Fibroblast of skin of back (primary cell): ENCODE data around the gene RNF182.
A peak's percentile ranks its signal among the peaks of the same experiment; 100 is the strongest.
"Not testable (repeated sequence)": the region's sequence is repeated elsewhere in the genome, so short reads cannot be mapped to it uniquely, and the experiment has no call there.

Experiments used
- DNase-seq: peaks from one replicate; pipeline ENCODE4 v3.0.0-alpha.2; 2013

The RNF182 gene

GRCh38 chr6:13971303-13971702 is 46.6 kb downstream of the RNF182 start:
- no peak for DNase-seq

GRCh38 chr6:13972602-13973001 is 47.9 kb downstream of the RNF182 start:
- DNase-seq: not testable (repeated sequence)

- DNase-seq: not testable (repeated sequence)
Measured at GRCh38 chr6:13973422-13973821, 48.7 kb downstream of the RNF182 start.

- no peak for DNase-seq
Measured at GRCh38 chr6:13978102-13978640, 53.4 kb downstream of the RNF182 start.

- no peak for DNase-seq
Measured at GRCh38 chr6:13978787-13979186, 54.0 kb downstream of the RNF182 start.

GRCh38 chr6:13979284-13980171 is 54.8 kb downstream of the RNF182 start:
- no peak for DNase-seq

- no peak for DNase-seq
Measured at GRCh38 chr6:13980534-13980933, 55.8 kb downstream of the RNF182 start.

- DNase-seq: no peak
Measured at GRCh38 chr6:13985663-13986325, 61.0 kb downstream of the RNF182 start.

- DNase-seq: no peak
Measured at GRCh38 chr6:13986700-13987399, 62.1 kb downstream of the RNF182 start.

GRCh38 chr6:13987400-13987865 is 62.7 kb downstream of the RNF182 start:
- no peak for DNase-seq

GRCh38 chr6:13988049-13988738 is 63.4 kb downstream of the RNF182 start:
- DNase-seq: no peak

GRCh38 chr6:13988908-13989307 is 64.2 kb downstream of the RNF182 start:
- no peak for DNase-seq

GRCh38 chr6:13989496-13990144 is 64.9 kb downstream of the RNF182 start:
- peak; percentile 12 for DNase-seq

GRCh38 chr6:13990796-13991195 is 66.0 kb downstream of the RNF182 start:
- no peak for DNase-seq

- no peak for DNase-seq
Measured at GRCh38 chr6:13991393-13991792, 66.6 kb downstream of the RNF182 start.

- DNase-seq: peak; percentile 80
Measured at GRCh38 chr6:13992417-13993055, 67.8 kb downstream of the RNF182 start.

- DNase-seq: no peak
Measured at GRCh38 chr6:13993416-13993815, 68.7 kb downstream of the RNF182 start.

GRCh38 chr6:13998356-13998755 is 73.6 kb downstream of the RNF182 start:
- DNase-seq: no peak

- DNase-seq: peak; percentile 45
Measured at GRCh38 chr6:14000901-14001300, 76.1 kb downstream of the RNF182 start.

GRCh38 chr6:14001329-14002012 is 76.7 kb downstream of the RNF182 start:
- peak; percentile 99 for DNase-seq
